HG02571 (cell line): Measurements from ENCODE around the gene KRTAP4-3.
"Not testable (repeated sequence)": the region's sequence is repeated elsewhere in the genome, so short reads cannot be mapped to it uniquely, and the experiment has no call there.

Experiments used
- ATAC-seq: cut with Tn5 transposase; IDR thresholded peaks from one replicate; pipeline ENCODE4 v1.9.1; 2021; ENCODE audit warnings: mild to moderate bottlenecking, moderate library complexity; ENCODE audit not compliant: unreplicated experiment

KRTAP4-3 gene

DNA sequence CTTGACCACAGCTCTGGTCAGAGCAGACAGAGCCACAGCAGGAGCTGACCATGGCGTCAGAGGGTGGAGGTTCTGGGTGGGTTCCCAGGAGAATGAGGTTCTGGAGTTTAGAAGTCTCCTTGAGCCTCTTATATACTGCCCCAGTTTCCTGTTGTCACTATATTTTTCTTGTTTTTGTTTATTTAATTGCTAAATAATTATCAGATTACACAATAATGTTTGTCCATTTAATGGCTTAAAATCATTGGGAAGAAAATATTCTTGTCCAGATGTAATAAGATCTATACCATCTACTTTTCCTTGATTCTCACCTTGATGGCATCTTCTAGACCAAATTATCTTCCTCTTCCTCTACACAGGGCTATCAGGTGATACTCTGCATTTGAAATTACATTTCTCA is at the start of gene KRTAP4-3:
Gene KRTAP4-3 (minus strand): TSS at position 101 of the 400 bp plus-strand sequence. CDS start 49 bp downstream, at position 52.
- ATAC-seq: no peak

- no peak for ATAC-seq
Observed at GRCh38 chr17:41215681-41216080, 47.7 kb upstream of the KRTAP4-3 start.

DNA sequence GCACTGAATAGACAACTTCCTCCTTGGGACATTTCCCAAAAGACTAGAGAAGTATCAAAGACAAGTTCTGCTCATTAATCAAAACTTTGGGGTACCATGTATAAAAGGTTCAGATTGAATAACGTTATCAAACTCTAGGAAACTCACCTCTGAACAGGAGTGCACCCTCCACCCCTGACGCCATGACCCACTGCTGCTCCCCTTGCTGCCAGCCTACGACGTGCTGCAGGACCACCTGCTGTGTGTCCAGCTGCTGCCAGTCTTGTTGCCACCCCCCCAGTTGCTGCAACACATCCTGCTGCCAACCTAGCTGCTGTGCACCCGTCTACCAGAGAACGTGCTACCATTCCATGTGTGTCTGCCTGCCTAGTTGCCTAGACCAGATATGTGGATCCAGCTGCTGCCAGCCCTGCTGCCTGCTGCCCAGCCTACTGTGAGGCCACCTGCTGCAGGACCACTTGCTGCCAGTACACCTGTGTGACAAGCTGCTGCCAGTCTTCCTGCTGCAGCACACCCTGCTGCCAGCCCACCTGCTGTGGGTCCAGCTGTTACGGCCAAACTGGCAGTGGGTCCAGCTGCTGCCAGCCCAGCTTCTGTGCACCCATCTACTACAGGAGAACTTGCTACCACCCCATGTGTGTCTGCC is 44.6 kb upstream of the KRTAP4-3 start:
- no peak for ATAC-seq

DNA sequence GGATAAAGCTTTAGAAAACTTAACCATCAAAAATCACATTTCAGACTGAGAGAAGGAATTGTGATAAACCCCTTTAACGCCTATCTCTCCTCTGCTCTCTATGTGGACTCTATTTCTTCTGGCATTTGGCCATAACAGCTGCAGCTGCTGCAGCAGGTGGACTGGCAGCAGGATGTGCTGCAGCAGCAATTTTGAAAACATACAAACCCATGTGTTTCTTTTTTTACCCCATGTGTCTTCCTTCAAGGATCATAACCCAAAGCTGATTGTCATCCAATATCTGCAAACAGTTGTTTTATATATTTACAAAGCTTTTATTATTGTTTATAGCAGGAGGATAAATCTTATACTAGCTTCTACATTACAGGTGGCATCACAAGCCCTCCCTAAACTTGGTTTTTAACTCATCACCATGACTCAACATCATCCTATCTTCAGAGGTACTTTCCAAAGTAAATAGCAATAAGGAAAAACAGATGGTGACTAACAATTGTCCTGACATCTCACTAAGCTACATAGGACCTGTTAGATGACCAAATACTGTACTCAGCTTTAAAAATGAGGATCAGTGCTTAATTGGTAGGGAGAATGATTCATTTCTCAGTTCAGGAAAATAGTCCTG is 43.9 kb upstream of the KRTAP4-3 start:
- no peak for ATAC-seq

DNA sequence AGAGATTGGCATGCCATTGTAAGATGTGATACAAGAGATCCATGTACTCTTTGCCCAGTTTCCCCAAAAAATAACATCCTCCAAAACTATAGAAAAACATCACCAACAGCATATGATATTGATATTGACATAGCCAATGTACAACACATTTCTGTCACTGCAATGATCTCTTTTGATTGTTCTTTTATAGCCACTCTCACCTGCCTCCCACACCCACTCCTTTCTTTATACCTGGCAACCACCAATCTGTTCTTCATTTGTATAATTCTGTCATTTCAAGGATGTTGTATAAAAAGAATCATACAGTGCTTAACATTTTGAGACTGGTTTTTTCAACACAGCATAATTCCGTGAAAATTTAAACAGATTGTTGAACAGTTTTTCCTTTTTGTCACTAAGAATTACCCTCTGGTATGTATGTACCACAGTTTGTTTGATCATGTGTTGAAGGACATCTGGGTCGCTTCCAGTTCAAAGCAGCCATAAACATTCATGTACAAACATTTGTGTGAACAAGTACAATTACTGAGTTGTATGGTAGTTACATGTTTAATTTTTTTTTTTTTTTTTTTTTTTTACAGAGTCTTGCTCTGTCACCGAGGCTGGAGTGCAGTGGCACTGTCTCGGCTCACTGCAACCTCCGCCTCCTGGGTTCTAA is 31.5 kb upstream of the KRTAP4-3 start:
- no peak for ATAC-seq

DNA sequence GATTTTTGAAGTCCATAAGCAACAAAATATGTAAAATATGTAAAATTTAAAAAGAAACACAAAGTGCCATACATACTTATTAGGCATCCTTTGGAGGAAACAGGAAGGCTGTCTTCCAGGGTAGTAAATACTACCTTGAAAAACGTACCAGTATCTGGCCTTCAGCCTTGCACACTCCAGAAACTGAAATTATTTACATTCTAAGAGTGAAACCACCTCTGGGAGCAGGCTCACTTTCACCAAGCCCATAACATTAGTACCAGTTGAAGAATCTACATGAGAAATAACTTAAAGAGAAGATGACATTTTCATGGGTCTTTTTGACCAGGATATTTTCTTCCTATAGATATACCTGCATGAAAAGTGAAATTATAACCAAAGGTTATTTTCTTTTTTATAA is 28.0 kb upstream of the KRTAP4-3 start:
- no peak for ATAC-seq

GRCh38 chr17:41190328-41190727 is 22.3 kb upstream of the KRTAP4-3 start:
- no peak for ATAC-seq

DNA sequence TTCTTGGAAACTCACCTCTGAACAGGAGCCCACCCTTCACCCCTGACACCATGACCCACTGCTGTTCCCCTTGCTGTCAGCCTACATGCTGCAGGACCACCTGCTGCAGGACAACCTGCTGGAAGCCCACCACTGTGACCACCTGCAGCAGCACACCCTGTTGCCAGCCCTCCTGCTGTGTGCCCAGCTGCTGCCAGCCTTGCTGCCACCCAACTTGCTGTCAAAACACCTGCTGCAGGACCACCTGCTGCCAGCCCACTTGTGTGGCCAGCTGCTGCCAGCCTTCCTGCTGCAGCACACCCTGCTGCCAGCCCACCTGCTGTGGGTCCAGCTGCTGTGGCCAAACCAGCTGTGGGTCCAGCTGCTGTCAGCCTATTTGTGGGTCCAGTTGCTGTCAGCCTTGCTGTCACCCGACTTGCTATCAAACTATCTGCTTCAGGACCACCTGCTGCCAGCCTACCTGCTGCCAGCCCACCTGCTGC is 21.9 kb upstream of the KRTAP4-3 start, which contains the start of gene KRTAP9-1:
Gene KRTAP9-1 (plus strand): TSS at position 51 of the 482 bp plus-strand sequence. CDS start 0 bp downstream, at position 51.
- not testable (repeated sequence) for ATAC-seq

GRCh38 chr17:41186872-41187271 is 18.9 kb upstream of the KRTAP4-3 start:
- no peak for ATAC-seq

- ATAC-seq: no peak
Observed at GRCh38 chr17:41185001-41185400, 17.0 kb upstream of the KRTAP4-3 start.

DNA sequence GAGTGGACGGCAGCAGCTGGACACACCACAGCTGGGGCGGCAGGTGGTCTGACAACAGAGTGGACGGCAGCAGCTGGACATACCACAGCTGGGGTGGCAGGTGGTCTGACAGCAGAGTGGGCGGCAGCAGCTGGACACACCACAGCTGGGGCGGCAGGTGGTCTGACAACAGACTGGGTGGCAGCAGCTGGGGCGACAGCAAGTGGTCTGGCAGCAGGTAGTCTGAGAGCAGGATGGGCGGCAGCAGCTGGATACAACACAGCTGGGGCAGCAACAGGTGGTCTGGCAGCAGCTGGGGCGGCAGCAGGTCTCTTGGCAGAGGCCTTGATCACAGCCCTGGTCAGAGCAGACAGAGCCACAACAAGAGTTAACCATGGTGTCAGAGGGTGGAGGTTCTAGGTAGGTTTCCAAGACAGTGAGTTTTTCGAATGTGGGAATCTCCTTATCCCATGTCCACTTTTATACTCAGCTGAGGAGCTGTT is 16.5 kb upstream of the KRTAP4-3 start, which contains the start of gene KRTAP4-1:
Gene KRTAP4-1 (minus strand): TSS at position 432 of the 482 bp plus-strand sequence. CDS start 57 bp downstream, at position 375.
- no peak for ATAC-seq

- no peak for ATAC-seq
Observed at GRCh38 chr17:41178843-41179616, 11.0 kb upstream of the KRTAP4-3 start.

GRCh38 chr17:41178341-41178740 is 10.3 kb upstream of the KRTAP4-3 start:
- ATAC-seq: no peak

- no peak for ATAC-seq
Observed at GRCh38 chr17:41177727-41178271, 9.8 kb upstream of the KRTAP4-3 start, which contains the start of gene KRTAP4-2. Gene KRTAP4-2, minus strand, starts transcription at chr17:41178221. Its CDS starts 57 bp downstream, at chr17:41178164.

GRCh38 chr17:41176744-41177387 is 8.8 kb upstream of the KRTAP4-3 start:
- ATAC-seq: no peak

DNA sequence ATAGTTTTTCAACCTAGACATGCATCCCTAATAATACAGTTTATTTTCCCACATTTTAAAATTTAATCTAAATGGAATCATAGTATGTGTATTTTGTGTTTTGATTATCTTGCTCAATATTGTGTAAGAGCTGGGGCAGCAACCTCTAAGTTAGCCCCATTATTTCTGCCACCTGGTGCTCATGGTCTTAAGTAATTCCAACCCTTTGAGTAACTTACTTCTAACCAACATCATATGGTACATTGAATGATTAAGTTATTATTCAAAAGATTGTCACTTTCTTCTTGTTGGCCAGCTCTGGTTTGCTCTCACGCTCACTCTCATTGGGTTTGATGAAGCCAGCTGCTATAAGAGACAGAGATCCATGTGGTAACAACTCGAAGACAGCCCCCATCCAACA is 3.9 kb upstream of the KRTAP4-3 start:
- ATAC-seq: no peak

- no peak for ATAC-seq
Observed at GRCh38 chr17:41167561-41167960, 460 bp downstream of the KRTAP4-3 start.

DNA sequence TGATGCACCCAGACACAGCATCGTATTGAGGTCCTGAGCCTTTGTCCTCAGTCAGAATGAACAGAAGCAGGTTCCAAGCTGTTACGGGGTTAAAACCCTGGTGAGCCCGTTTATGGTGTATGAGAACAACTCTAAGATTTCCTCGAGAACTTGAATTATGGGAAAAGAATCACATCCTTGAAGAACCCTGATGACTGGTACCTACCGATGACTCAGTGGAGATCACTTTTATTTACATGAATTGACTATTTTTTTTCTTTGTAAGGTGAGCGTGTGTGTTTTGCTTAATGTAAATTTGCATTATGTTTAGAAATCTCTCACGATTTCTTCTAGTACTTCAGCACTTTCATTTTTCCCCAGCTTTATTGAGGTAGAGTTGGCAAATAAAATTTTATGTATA is 4.2 kb downstream of the KRTAP4-3 start:
- no peak for ATAC-seq

DNA sequence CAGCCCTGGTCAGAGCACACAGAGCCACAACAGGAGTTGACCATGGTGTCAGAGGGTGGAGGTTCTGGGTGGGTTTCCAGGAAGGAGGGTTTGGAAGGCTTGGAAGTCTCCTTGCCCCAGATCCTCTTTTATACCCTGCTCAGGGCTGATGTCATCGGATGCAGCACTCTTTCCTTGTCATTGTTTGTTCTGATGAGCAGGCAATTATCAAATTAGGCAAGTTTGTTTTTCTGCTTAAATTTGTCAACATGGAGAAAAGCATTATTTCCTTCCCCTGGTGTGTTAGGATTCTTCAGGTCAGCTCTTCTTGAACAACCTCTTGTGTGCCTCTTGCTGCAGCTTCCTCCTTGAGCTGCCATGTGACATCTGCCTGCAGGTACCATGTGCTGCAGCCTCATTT is 7.4 kb downstream of the KRTAP4-3 start, which contains the start of gene KRTAP4-4:
Gene KRTAP4-4 (minus strand): TSS at position 101 of the 400 bp plus-strand sequence. CDS start 57 bp downstream, at position 44.
- ATAC-seq: no peak

GRCh38 chr17:41160190-41160589 is 7.8 kb downstream of the KRTAP4-3 start:
- ATAC-seq: not testable (repeated sequence)
